Smooth muscle cell (in vitro differentiated cells): ENCODE measurements around the gene SMU1. TPM values are rescaled to one million over a fixed set of nuclear protein-coding genes. Genes with fewer than 3 reads are reported as not detected.

Source experiments
- DNase-seq: peaks from one replicate; lab custom pipeline; 2025; ENCODE audit not compliant: unreplicated experiment; lab: John Stamatoyannopoulos, UW
- H2AFZ ChIP-seq: fragments of 200-600 bp; sonication (generic); 2 replicates; pipeline ENCODE4 v1.6.0; 2016; ENCODE audit warnings: antibody characterized with exemption, low read depth, mild to moderate bottlenecking
- H3F3A ChIP-seq: fragments of 200-600 bp; sonication (generic); 2 replicates; pipeline ENCODE4 v1.6.0; 2017; ENCODE audit warnings: antibody characterized with exemption, low read depth
- H3K27ac ChIP-seq: fragments of 200-600 bp; sonication (generic); 2 replicates; pipeline ENCODE4 v1.5.1; 2016; ENCODE audit warnings: low read depth, mild to moderate bottlenecking
- H3K27me3 ChIP-seq: fragments of 200-600 bp; sonication (generic); 2 replicates; pipeline ENCODE4 v1.6.1; 2016; ENCODE audit warnings: low read depth, mild to moderate bottlenecking
- H3K36me3 ChIP-seq: fragments of 200-600 bp; sonication (generic); 2 replicates; pipeline ENCODE4 v1.5.1; 2016; ENCODE audit warnings: low read depth
- H3K4me1 ChIP-seq: fragments of 200-600 bp; sonication (generic); 2 replicates; pipeline ENCODE4 v1.5.1; 2016; ENCODE audit warnings: low read depth
- H3K4me2 ChIP-seq: fragments of 200-600 bp; sonication (generic); 2 replicates; pipeline ENCODE4 v1.6.0; 2016; ENCODE audit warnings: mild to moderate bottlenecking
- H3K4me3 ChIP-seq: fragments of 200-600 bp; sonication (generic); 2 replicates; pipeline ENCODE4 v1.5.1; 2016; ENCODE audit warnings: mild to moderate bottlenecking
- H3K79me2 ChIP-seq: fragments of 200-600 bp; sonication (generic); 2 replicates; pipeline ENCODE4 v1.6.0; 2016; ENCODE audit warnings: low read depth, mild to moderate bottlenecking
- H3K9ac ChIP-seq: fragments of 200-600 bp; sonication (generic); 2 replicates; pipeline ENCODE4 v1.6.0; 2016; ENCODE audit warnings: low read depth
- H3K9me3 ChIP-seq: fragments of 200-600 bp; sonication (generic); replicated peaks from 2 replicates; pipeline ENCODE4 v1.5.1; 2016; ENCODE audit warnings: low read depth
- H4K20me1 ChIP-seq: fragments of 200-600 bp; sonication (generic); 2 replicates; pipeline ENCODE4 v1.6.0; 2016; ENCODE audit warnings: low read depth
- CTCF ChIP-seq: fragments of 200-600 bp; sonication (generic); IDR thresholded peaks from 2 replicates; pipeline ENCODE4 v1.5.1; 2017; ENCODE audit warnings: borderline replicate concordance, mild to moderate bottlenecking, antibody characterized with exemption; ENCODE audit not compliant: insufficient read depth, poor library complexity, severe bottlenecking
- WGBS: methylation state at CpG from one replicate; pipeline ENCODE4 v1.1.7; 2016; ENCODE audit warnings: low lambda C conversion rate; 5-methylcytosine and 5-hydroxymethylcytosine counted together
- polyA plus RNA-seq: library from polyadenylated mRNA; unstranded; fragments of >200 nt; fragmentation: Nextera tagmentation; extraction: Ambion mirVana; gene quantifications from 2 replicates; pipeline ENCODE4 v1.2.1, GENCODE V29; 2016
- total RNA-seq: library from RNA; depleted of rRNA; stranded (reverse); fragments of >200 nt; gene quantifications from 2 replicates; pipeline ENCODE4 v1.2.3, GENCODE V29; 2014

SMU1 gene
- total and polyA plus RNA-seq, 2 experiments from 2014 or later, result 15.1 to 17.4 TPM

- H3K36me3 ChIP-seq, result peaks cover 55% of the 10 kb centered on the region
- no peak for DNase-seq
- peak overlapping the region; percentile 96 for H3K4me2 ChIP-seq
- WGBS, result 92% methylated on average over 5 of the region's 5 CpGs
- no peak for TF ChIP-seq CTCF
- H3K9ac ChIP-seq, result no peak overlapping the region
- H3K27ac ChIP-seq, result no peak overlapping the region
- no peak overlapping the region for H3K4me3 ChIP-seq
- H3K79me2 ChIP-seq, result peaks cover 100% of the 10 kb centered on the region
- no peaks in the 10 kb centered on the region for H3K9me3 ChIP-seq
- H3K27me3 ChIP-seq, result no peaks in the 10 kb centered on the region
- H3F3A ChIP-seq, result peaks cover 16% of the 10 kb centered on the region
- peaks cover 33% of the 10 kb centered on the region for H3K4me1 ChIP-seq
- H4K20me1 ChIP-seq, result peaks cover 100% of the 10 kb centered on the region
- H2AFZ ChIP-seq, result no peak overlapping the region
Observed at GRCh38 chr9:33030285-33030684, 46.2 kb downstream of the SMU1 start.

GRCh38 chr9:33029231-33029786, 47.2 kb downstream of the SMU1 start:
- Histone ChIP-seq H3K4me1 (peaks cover 33% of the 10 kb centered on the region), H2AFZ (no peak overlapping the region), H3K9me3 (no peaks in the 10 kb centered on the region), H3K36me3 (peaks cover 46% of the 10 kb centered on the region), H3F3A (peaks cover 11% of the 10 kb centered on the region), H3K4me3 (peak overlapping the region; percentile 4), H3K9ac (no peak overlapping the region), H3K79me2 (peaks cover 95% of the 10 kb centered on the region), H3K4me2 (peak overlapping the region; percentile 96), H3K27me3 (no peaks in the 10 kb centered on the region), H4K20me1 (peaks cover 91% of the 10 kb centered on the region), H3K27ac (peak overlapping the region; percentile 37)
- DNase-seq, result no peak
- TF ChIP-seq CTCF, result no peak
- 89% methylated on average over 4 of the region's 4 CpGs for WGBS

GRCh38 chr9:33025572-33026342, 50.7 kb downstream of the SMU1 start:
- H3K4me1 ChIP-seq, result peaks cover 46% of the 10 kb centered on the region
- peak overlapping the region; percentile 93 for H3K27ac ChIP-seq
- H3K36me3 ChIP-seq, result peaks cover 26% of the 10 kb centered on the region
- H2AFZ ChIP-seq, result no peak overlapping the region
- H3K9me3 ChIP-seq, result no peaks in the 10 kb centered on the region
- peaks cover 91% of the 10 kb centered on the region for H3K79me2 ChIP-seq
- H3F3A ChIP-seq, result peaks cover 11% of the 10 kb centered on the region
- no peak for TF ChIP-seq CTCF
- 3% methylated on average over 15 of the region's 36 CpGs for WGBS
- H4K20me1 ChIP-seq, result peaks cover 55% of the 10 kb centered on the region
- no peaks in the 10 kb centered on the region for H3K27me3 ChIP-seq
- peak overlapping the region; percentile 99 for H3K9ac ChIP-seq
- peak overlapping the region; percentile 94 for H3K4me3 ChIP-seq
- DNase-seq, result no peak
- H3K4me2 ChIP-seq, result peak overlapping the region; percentile 96
